CD4-positive, alpha-beta T cell treated with Interleukin-1 beta for 1 hour (primary cell): ENCODE measurements around the gene MYL6B.
"Not testable (repeated sequence)": the region's sequence is repeated elsewhere in the genome, so short reads cannot be mapped to it uniquely, and the experiment has no call there.

Experiments used
- DNase-seq, 2 donors: peaks; one replicate each; pipeline ENCODE4 v3.0.0-alpha.2; 2020 to 2022

The MYL6B gene

GRCh38 chr12:56186957-56187356 is 34.6 kb downstream of the MYL6B start:
- no peak for DNase-seq

GRCh38 chr12:56188131-56188777 is 35.9 kb downstream of the MYL6B start:
- DNase-seq = no peak

GRCh38 chr12:56188778-56189098 is 36.4 kb downstream of the MYL6B start:
- no peak for DNase-seq

DNA sequence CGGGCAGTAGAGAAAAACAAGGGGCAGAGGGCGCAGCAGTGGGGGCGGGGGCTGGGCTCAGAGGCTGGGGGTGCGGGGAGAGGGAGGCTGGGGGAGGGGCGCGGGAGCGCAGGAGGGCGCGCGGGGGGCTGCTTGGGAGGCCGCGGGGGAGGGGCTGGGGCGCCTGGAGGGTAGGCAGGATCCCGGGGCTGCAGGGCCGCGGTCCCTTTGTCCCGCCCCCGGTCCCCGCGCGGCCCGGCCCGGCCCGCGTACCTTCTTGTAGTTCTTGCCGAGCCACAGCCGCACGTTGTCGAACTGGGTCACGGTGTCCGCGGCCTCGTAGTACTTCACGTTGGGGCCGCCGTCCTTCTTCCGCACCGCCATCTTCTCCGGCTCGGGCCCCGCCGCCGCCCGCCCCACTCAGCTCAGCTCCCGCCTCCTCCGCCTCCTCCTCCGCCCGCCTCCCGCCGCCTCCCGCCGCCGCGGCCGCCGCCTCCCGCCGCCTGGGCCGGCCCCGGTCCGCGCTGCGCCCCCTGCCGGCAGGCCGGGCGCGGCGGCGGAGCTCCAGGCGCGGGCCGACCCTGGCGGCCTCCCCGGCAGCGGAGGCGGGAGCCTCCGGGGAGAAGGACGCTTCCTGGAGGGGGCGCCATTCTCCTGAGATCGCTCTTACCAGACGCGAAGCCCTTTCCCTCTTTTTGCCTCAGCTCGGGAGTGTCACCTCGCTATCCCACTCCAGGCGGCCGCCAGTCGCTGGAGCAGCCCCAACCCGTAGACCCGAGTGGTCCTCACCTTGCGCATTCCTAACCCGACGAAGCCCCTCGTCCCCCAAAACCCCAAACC is 36.9 kb downstream of the MYL6B start, which contains the start of gene SMARCC2:
TSS of gene SMARCC2 (minus strand) at position 385 of the 819 bp plus-strand sequence. CDS start at position 363, 22 bp downstream.
- DNase-seq = peak; percentile 85 to 89

DNA sequence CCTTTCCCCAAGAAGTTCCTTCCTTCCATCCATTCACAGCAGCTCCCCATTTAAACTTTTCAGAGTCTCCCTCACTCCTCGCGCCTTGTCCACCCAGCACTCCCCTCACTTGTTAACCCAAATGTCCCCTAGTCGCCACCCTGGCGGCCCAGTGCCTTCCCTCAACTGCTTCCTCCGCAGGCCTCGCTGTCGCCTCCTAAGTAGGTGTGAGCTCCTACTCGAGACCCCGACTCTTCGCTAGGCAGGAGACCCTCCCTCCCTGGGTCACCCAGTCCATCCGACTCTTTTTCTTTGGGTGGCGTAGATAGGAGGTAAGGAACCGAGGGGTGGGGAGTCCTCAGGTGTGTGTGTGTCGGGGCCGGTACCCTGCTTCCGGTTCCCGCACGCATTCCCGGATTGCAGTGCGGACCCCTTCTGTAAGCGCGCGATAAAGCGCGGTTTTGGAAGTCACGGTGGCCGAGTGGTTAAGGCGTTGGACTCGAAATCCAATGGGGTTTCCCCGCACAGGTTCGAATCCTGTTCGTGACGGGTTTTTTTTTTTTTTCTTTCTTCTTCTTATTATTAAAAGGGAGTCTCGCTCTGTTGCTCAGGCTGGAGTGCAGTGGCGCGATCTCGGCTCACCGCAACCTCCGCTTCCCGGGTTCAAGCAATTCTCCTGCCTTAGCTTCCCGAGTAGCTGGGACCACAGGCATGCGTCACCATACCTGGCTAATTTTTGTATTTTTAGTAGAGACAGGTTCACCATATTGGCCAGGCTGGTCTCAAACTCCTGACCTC is 37.7 kb downstream of the MYL6B start:
- peak; percentile 80 to 84 for DNase-seq

GRCh38 chr12:56190695-56191155 is 38.3 kb downstream of the MYL6B start:
- no peak for DNase-seq

DNA sequence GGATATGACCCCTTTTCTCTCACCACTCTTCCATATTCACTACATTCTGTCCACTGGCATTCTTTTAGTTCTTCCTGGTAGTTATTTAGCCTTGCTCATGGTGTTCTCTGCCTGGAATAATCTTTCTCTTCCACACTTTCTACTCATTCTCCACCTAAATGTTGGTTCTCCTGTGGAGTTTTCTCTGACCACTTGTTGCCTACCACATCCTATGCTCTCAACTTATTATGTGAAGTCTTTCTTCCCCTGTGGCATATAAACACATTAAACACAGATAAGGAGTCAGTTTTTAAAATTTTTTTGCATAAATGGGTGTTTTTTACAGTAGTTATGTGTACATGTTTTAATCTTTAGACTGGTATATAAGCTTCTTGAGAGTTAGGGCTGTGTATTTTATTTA is 40.2 kb downstream of the MYL6B start:
- DNase-seq = no peak

DNA sequence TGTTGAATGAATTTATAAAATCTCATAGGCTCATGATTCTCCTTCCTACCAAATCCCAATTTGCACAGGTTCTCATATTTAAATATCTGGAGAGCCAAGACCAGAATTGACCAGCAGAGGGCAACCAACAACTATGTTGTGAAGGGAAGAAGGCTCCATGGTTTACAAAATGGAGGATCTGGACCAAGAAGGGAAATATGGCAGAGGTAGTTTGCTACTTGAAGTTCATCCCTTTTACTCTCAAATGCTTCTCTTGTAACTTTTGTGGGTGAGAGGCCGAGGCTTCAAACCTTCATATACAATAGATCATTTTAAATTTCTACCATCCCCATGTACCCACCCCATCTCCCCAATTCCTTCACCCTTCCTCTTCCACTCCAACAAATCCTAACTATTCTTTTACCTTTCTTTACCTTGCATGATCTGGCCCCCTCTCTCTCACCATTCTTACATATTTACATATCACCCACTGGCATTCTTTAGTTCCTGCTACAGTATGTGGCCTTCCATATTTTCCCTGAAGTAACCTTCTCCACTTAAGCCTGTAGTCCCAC is 40.7 kb downstream of the MYL6B start:
- peak; percentile 71 to 84 for DNase-seq

GRCh38 chr12:56196818-56197550 is 44.6 kb downstream of the MYL6B start:
- not testable (repeated sequence) for DNase-seq

GRCh38 chr12:56197921-56198635 is 45.7 kb downstream of the MYL6B start:
- DNase-seq = no peak

DNA sequence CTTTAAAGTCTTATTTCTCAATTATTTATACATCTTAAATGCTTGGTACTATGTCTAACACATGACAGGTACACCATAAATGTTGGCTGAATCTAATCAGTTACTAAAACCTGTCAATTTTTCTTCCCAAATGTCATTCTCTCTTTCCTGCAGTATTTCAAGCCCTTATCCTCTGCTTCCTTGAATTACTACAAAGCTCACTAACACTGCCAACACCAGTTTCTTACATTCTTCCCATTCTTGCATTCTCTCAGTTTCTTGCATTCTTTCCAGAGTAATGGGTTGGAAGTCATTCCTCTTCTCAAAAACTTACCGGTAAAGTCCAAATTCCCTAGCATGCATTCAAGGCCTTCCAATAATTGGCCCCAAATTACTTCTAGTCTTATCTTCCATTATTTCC is 46.4 kb downstream of the MYL6B start:
- DNase-seq = no peak

- DNase-seq = no peak
Observed at GRCh38 chr12:56202366-56202765, 50.0 kb downstream of the MYL6B start.

GRCh38 chr12:56202838-56203237 is 50.5 kb downstream of the MYL6B start:
- no peak for DNase-seq

DNA sequence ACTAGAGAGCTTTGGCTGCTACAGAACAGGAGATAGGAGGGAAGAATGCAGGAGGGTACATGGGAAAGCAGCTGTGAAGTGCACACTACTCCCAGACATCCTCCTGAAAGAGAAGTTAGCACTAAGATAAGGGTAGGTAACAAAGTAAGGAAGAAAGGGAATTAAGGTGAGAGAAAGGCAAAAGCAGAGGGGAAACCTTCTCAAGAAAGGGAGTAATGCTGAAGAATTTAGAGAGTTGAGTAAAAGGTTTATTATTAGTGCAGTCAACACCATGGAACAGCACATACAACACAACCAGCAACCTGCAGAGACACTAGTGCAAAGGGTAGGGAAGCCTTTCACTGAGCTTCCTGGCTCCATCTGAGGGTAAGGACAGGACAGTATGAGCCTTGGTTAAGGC is 51.9 kb downstream of the MYL6B start:
- DNase-seq = no peak

- no peak for DNase-seq
Observed at GRCh38 chr12:56205445-56205844, 53.1 kb downstream of the MYL6B start.

GRCh38 chr12:56206452-56207166 is 54.2 kb downstream of the MYL6B start:
- peak; percentile 45 to 52 for DNase-seq
